Activated CD4-positive, alpha-beta T cell treated with anti-CD3 and anti-CD28 coated beads, Interleukin-2, amount 50 U/mL, for 4 hours (primary cell): ENCODE measurements around the gene ELP6.

ENCODE experiments used
- DNase-seq, 2 experiments: peaks; one replicate each; pipeline ENCODE4 v3.0.0-alpha.2; 2020

The ELP6 gene

DNA sequence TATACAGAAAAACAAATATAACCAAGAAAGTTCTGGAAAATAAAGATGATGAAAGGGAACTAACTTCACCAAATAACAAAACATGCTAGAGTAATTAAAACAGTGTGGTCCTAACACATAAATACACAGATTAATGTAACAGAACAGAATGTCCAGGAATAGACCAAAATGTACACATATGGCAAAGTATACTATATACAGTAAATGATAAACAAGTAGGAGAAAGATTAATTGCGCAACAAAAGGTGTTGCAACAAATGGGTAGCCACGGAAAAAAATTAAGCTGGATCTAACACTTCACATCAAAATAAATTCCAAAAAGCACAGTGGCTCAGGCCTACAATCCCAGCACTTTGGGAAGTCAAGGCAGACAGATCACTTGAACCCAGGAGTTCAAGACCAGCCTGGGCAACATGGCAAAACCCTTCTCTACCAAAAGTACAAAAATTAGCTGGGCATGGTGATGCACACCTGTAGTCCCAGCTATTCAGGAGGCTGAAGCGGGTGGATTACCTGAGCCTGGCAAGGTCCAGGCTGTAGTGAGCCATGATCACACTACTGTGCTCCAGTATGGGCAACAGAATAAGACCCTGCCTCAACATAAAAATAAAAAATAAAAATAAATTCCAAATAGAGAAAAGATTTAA is 57.6 kb downstream of the ELP6 start:
- DNase-seq: no peak

DNA sequence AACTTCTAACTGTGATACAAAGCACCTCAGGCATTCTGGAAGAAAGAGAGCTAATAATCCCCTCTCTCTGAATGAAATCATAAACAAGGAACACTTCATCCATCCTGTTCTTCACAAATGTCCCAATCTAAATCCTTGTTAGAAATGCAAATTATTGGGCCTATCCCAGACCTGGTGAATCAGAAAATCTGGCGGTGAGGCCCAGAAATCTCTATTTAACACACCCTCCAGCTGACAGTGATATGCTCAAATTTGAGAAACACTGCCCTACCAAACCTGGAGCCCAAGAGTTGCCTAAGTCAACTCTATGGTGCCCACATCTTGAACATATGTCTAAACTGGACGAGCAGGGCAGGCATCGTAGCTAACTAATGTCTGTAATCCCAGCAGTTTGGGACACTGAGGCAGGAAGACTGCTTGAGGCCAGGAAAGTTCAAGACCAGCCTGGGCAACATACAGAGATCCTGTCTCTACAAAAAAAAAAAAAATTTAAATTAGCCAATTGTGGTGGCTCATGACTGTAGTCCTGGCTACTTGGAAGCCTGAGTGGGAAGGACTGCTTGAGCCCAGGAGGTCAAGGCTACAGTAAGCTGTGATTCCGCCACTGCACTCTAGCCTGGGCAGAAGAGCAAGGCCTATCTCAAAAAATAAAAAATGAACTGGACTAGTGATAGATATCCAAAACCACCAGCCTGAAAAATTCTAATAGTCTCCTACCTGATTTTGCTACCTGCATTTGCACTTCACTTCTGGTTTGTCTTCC is 60.9 kb downstream of the ELP6 start:
- DNase-seq: no peak
